DMS 273 (cell line): Measurements from ENCODE around the gene FAM241B.

Experiments used
- DNase-seq: peaks from one replicate; lab custom pipeline; 2025; ENCODE audit not compliant: unreplicated experiment; lab: John Stamatoyannopoulos, UW

FAM241B gene

GRCh38 chr10:69629897-69630650 is at the start of gene FAM241B:
Gene FAM241B (plus strand): TSS chr10:69630247. CDS start chr10:69631744, 1,497 bp downstream.
- DNase-seq, result peak; percentile 80

GRCh38 chr10:69580435-69580834 is 49.6 kb upstream of the FAM241B start:
- DNase-seq, result no peak

- no peak for DNase-seq
Measured at GRCh38 chr10:69583106-69583505, 46.9 kb upstream of the FAM241B start.

- no peak for DNase-seq
Measured at GRCh38 chr10:69584624-69585023, 45.4 kb upstream of the FAM241B start.

GRCh38 chr10:69588358-69588757 is 41.7 kb upstream of the FAM241B start:
- no peak for DNase-seq

- no peak for DNase-seq
Measured at GRCh38 chr10:69600761-69601330, 29.2 kb upstream of the FAM241B start.

GRCh38 chr10:69609077-69609476 is 21.0 kb upstream of the FAM241B start:
- DNase-seq, result no peak

- DNase-seq, result no peak
Measured at GRCh38 chr10:69612760-69613159, 17.3 kb upstream of the FAM241B start.

GRCh38 chr10:69614130-69614529 is 15.9 kb upstream of the FAM241B start:
- no peak for DNase-seq

GRCh38 chr10:69616358-69616757 is 13.7 kb upstream of the FAM241B start:
- DNase-seq, result no peak

- no peak for DNase-seq
Measured at GRCh38 chr10:69618746-69619145, 11.3 kb upstream of the FAM241B start.

- DNase-seq, result no peak
Measured at GRCh38 chr10:69619626-69620025, 10.4 kb upstream of the FAM241B start.

GRCh38 chr10:69620625-69621024 is 9.4 kb upstream of the FAM241B start:
- no peak for DNase-seq

- DNase-seq, result no peak
Measured at GRCh38 chr10:69624245-69624786, 5.7 kb upstream of the FAM241B start.

GRCh38 chr10:69626826-69627225 is 3.2 kb upstream of the FAM241B start:
- DNase-seq, result no peak

- no peak for DNase-seq
Measured at GRCh38 chr10:69628891-69629290, 1.2 kb upstream of the FAM241B start.

GRCh38 chr10:69629519-69629896 is 539 bp upstream of the FAM241B start:
- DNase-seq, result no peak

GRCh38 chr10:69630651-69631400 is 779 bp downstream of the FAM241B start:
- no peak for DNase-seq

GRCh38 chr10:69631566-69631965 is 1.5 kb downstream of the FAM241B start:
- DNase-seq, result no peak

GRCh38 chr10:69632516-69633199 is 2.6 kb downstream of the FAM241B start:
- no peak for DNase-seq
